Kasumi-1 (cell line): Measurements from ENCODE around the gene TMC5.
A peak's percentile ranks its signal among the peaks of the same experiment; 100 is the strongest.
"Not testable (repeated sequence)": the region's sequence is repeated elsewhere in the genome, so short reads cannot be mapped to it uniquely, and the experiment has no call there.

Experiments
- DNase-seq, 2 experiments: peaks; one replicate each; lab custom pipeline; 2025; lab: John Stamatoyannopoulos, UW

The TMC5 gene

GRCh38 chr16:19400711-19401110 is 17.0 kb upstream of the TMC5 start:
- peak; percentile 18 to 20 for DNase-seq

DNA sequence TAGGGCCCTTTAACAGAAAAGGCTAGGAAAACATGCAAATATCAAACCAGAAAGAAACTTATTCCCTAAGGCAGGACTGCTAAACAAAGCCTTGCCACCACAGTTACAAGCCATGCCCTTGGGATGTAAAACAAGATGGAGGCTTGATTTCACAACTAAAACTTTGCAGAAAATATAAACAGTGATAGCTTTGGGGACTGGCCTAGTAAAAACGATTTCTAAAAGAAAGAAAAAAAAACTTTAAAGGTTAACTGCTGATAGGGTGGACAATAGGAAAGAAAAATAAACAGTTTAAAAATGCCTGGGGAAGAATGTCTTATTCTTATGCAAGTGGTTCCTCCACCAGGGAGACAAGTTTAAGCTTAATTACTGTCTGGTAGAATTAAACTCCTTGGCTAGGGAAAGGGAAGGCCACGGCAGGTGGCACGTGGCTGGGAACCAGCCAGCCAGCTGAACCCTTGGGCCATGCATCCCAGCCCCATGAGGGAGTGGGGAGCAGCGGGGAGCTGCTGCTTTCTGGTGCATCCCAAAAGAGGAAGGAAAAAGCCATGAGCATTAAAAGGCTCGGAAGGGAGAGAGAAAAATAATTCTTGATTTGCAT is 10.7 kb upstream of the TMC5 start:
- DNase-seq: no peak

DNA sequence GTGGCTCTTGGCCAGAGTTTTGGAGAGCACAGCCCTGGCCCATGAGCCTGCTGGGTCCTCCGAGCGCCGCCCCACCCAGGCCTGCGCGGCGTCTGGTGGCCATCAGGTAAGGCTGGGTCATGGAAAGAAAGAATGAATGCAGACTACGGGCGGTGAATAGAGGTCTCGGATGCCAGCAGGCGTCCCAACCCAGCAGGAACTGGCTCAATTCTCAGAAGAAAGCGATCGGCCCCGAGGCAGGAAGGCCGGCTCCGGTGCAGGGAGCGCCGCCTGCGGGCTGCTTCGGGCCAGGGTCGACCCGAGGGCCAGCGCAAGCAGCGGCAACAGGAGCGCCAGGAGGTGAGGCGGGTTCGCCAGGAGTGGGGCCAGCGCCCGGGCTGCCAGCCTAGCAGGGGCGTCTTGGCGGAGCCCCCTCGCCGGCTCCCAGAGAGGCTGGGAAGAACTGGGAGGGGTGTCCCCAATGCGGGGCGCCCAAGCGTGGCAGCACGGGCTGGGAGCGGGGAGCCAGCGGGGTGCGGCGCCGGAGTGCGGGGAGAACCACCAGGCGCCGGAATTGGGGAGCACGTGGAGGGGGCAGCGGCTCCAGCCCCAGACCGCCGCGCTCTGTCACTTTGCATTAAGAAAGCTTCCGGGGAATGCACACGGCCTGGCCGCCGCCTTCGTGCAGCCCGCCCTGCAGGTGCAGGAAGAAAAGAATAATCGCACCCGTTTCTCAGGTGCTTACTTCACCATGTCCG is 7.1 kb upstream of the TMC5 start:
- no peak for DNase-seq

- no peak for DNase-seq
These were observed 6.4 kb upstream of the TMC5 start for GRCh38 chr16:19411298-19411697.

DNA sequence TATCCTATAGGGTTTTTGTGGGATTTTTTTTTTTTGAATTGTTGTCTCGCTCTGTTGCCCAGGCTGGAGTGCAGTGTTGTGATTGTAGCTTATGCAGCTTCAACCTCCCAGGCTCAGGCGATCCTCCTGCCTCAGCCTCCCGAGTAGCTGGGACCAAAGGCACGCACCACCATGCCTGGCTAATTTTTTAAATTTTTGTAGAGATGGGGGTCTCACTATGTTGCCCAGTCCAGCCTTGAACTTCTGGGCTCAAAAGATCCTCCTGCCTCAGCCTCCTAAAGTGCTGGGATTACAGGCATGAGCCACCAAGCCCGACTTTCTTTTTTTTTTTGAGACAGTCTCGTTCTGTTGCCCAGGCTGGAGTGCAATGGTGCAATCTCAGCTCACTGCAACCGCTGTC is 5.6 kb upstream of the TMC5 start:
- DNase-seq: not testable (repeated sequence)

- no peak for DNase-seq
These were observed 2.2 kb upstream of the TMC5 start for GRCh38 chr16:19415461-19415860.

DNA sequence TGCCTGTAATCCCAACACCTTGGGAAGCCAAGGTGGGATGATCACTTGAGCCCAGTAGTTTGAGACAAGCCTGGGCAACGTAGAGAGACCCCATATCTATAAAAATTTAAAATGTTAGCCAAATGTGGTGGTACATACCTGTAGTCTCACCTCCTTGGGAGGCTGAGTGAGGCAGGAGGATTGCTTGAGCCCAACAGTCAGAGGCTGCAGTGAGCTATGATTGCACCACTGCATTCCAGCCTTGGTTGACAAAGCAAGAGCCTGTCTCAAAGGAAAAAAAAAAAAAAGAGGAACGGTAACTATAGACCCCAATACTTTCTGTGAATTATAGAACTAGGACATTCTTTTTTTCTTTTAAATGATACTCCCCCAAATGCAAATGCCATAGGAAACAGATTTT is 1.8 kb upstream of the TMC5 start:
- no peak for DNase-seq

GRCh38 chr16:19418200-19418599 is 517 bp downstream of the TMC5 start:
- no peak for DNase-seq

- DNase-seq: no peak
These were observed 2.0 kb downstream of the TMC5 start for GRCh38 chr16:19419698-19420075.

DNA sequence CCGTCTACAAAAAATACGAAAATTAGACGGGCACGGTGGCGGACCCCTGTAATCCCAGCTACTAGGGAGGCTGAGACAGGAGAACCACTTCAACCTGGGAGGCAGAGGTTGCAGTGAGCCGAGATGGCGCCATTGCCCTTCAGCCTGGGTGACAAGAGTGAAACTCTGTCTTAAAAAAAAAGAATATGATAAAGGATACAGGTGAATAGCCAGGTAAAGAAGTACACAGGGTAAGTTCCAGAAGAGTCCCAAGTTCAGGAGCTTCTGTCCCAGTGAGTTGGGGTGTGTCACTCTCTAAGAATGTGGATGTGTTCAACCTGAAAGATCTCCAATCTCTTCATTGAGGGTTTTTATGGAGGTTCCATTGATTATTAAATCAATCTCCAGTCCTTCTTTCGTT is 6.8 kb downstream of the TMC5 start:
- DNase-seq: no peak

- DNase-seq: no peak
These were observed 12.7 kb downstream of the TMC5 start for GRCh38 chr16:19430345-19430744.

DNA sequence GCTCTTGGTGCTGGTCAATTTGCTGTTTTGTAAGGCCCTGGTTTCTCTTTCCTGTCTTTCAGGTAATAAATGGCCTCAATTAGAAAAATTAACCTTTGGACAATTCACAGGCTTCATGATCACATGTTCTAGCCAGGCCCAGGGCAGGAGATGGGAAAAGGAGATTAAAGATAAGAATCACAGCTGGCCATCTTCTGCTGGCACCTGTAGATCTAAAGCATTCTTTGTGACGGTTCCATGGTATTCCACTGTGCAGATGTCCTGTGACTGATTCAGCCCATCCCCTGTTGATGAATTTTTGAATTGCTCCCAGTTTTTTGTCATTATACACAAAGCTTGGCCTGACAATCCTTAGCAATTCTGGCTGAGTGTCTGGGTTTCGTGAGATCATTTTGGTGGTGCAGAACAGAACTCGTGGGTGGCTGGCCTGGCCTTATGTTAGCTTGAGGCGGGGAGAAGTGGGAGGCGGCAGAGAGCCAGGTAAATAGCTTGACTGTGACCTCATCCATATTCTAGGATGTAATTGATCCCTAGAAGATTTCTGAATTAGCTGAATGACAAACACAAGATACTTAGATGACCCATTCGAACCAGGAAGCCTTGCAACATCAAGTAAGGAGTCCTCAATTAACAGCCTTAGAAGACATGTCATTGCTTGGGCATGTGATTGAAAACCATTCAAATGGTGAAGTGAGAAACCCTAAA is 14.1 kb downstream of the TMC5 start:
- no peak for DNase-seq

GRCh38 chr16:19432429-19432828 is 14.7 kb downstream of the TMC5 start:
- no peak for DNase-seq

DNA sequence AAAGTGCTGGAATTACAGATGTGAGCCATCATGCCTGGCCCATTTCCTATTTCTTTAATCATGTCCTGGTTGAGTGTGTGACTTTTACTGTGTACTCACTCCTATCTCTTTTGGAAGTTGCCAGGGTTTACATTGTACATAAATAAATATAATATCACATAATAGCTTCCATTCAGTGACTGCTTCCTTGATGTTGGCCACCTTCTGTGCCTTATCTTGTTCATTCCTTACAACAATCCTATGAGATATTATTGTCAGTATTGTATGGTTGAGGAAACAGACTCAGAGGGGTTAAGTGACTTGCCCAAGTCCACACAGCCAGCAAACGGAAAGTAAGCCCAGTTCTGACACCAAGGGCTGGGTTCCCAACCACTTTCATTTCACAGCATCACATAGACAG is 16.9 kb downstream of the TMC5 start:
- DNase-seq: no peak

- DNase-seq: no peak
These were observed 18.9 kb downstream of the TMC5 start for GRCh38 chr16:19436540-19436939.

DNA sequence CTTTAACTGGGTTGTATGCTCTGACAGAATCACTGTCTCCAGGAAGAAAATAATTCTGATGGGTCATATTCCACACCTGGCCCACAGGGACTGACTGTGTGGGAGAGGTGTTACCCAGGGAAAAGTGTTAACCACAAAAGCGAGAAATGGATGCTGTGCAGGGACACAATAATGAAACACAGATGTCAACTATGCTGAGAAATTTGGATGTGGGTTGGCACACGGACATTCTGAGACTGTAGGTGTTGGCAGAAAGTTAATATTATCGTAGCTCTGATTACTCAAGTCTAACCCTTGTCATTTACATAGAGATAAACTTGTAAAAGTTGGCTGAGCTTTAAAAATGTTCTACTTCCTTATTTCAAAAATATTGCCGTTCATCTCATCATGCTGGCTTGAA is 19.6 kb downstream of the TMC5 start:
- no peak for DNase-seq

DNA sequence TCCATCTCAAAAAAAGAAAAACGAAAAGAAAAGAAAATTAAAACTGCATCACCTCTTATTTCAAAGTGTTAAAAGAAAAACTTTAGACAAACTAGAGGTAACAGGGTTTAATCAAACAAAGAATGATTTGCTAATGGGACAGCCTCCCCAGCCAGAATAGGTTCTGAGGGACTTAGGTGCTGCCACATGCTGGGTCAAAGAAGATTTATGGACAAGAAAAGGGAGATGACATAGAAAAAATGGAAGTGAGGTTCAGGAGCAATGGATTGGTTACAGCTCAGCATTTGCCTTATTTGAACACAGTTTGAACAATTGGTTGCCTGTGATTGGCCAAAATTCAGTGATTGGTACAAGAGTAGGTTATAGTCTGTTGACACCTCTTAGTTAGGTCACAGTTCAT is 21.1 kb downstream of the TMC5 start:
- no peak for DNase-seq

- no peak for DNase-seq
These were observed 21.8 kb downstream of the TMC5 start for GRCh38 chr16:19439483-19439882.

DNA sequence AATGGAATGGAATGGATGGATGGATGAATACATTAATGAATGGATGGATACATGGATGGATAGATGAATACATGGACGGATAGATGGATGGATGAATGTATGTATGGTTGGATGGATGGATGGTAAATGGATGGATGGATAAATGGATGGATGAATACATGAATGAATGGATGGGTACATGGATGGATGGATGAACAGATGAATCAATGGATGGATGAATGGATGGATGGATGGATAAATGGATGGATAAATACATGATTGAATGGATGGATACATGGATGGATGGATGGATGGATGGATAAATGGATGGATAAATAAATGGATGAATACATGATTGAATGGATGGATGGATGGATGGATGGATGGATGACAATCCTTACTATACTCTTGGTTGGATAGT is 26.0 kb downstream of the TMC5 start:
- no peak for DNase-seq

- no peak for DNase-seq
These were observed 28.7 kb downstream of the TMC5 start for GRCh38 chr16:19446300-19446846.

DNA sequence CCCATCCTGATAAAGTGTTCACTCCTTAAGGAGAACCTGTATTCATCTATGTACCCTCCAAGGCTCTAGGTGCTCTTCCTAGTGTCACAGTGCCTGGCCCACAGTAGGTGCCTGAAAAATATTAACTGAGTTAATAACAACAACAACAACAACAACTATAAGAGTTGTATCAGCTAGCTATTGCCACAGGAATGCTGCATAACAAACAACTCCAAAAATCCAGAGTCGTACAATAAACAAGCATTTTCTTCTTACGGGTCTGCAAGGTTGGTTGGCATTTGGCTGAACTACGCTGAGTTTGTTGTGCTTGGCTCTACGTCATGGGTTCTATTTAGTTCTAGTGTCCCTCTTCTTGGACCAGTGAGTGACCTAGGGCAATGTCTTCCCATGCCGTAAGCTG is 29.2 kb downstream of the TMC5 start:
- DNase-seq: no peak

GRCh38 chr16:19450186-19450585 is 32.5 kb downstream of the TMC5 start:
- DNase-seq: no peak

GRCh38 chr16:19458722-19459379 is 41.2 kb downstream of the TMC5 start:
- no peak for DNase-seq
